Transverse colon (tissue), 4 donors: ENCODE data around the gene LAMTOR1. TPM values are rescaled to one million over a fixed set of nuclear protein-coding genes. Genes with fewer than 3 reads are reported as not detected.

ENCODE experiments used
- DNase-seq: peaks from one replicate; pipeline ENCODE4 v3.0.0-alpha.2; 2019
- H3K27ac ChIP-seq, 4 donors: fragments of 200-600 bp; sonication (generic); 2 replicates each; pipeline ENCODE4 v1.5.1; 2016 to 2018; ENCODE audit warnings: inconsistent platforms in 4 of 4
- H3K27me3 ChIP-seq: fragments of 200-600 bp; sonication (generic); 2 replicates; pipeline ENCODE4 v1.5.1; 2017; ENCODE audit warnings: inconsistent platforms
- H3K36me3 ChIP-seq, 4 donors: fragments of 200-600 bp; sonication (generic); 2 replicates each; pipeline ENCODE4 v1.5.1; 2017 to 2019; ENCODE audit warnings: inconsistent platforms in 4 of 4
- H3K4me1 ChIP-seq, 4 donors: fragments of 200-600 bp; sonication (generic); 2 replicates each; pipeline ENCODE4 v1.5.1; 2017 to 2020; ENCODE audit warnings: inconsistent platforms in 4 of 4
- H3K4me3 ChIP-seq, 4 donors: fragments of 200-600 bp; sonication (generic); 1 replicate in 1 of 4; 2 replicates in 3 of 4; pipeline versions ENCODE4 v1.5.1 to v1.6.1; 2017 to 2019; ENCODE audit warnings: inconsistent platforms in 4 of 4
- H3K9me3 ChIP-seq, 2 donors: fragments of 200-600 bp; sonication (generic); 2 replicates each; pipeline ENCODE4 v1.5.1; 2017 to 2019; ENCODE audit warnings: inconsistent platforms in 2 of 2
- EP300 ChIP-seq: sonication (generic); formaldehyde crosslinking; IDR thresholded peaks from one replicate; pipeline ENCODE4 v1.6.1; 2017; ENCODE audit warnings: antibody characterized with exemption, low read depth
- POLR2A ChIP-seq: fragments of 450-650 bp; IDR thresholded peaks from one replicate; pipeline ENCODE4 v1.6.1; 2016; ENCODE audit warnings: antibody characterized with exemption, mild to moderate bottlenecking, moderate library complexity
- POLR2AphosphoS5 ChIP-seq, 3 donors: sonication (generic); formaldehyde crosslinking; IDR thresholded peaks; one replicate each; pipeline ENCODE4 v1.6.1; 2016; ENCODE audit warnings: antibody characterized with exemption in 3 of 3
- WGBS, 2 donors: methylation state at CpG; one replicate each; pipeline ENCODE4 v1.1.5; 2018; ENCODE audit warnings: low coverage in 1 of 2; 5-methylcytosine and 5-hydroxymethylcytosine counted together
- in situ Hi-C, 4 donors: fragments of 200-750 bp; cut with MboI; loops; one replicate each; pipeline versions ENCODE4 v1.15.0 to v1.15.1; 2017; ENCODE audit warnings: low sequenced_read_pairs in 3 of 4, low pct_ligation_motif_present in 1 of 4, low pct_unique_long_range_greater_than_20kb in 1 of 4
- intact Hi-C: fragments of 100-400 bp; cut with DNase I; formaldehyde crosslinking; loops from one replicate; pipeline ENCODE4 v1.15.1; 2023; ENCODE audit warnings: low total_unique reads
- total RNA-seq, 4 donors: library from RNA; depleted of rRNA; stranded (reverse); fragments of >200 nt; gene quantifications; one replicate each; pipeline ENCODE4 v1.1.0, GENCODE V29; 2016
- TF ChIP-seq, protein P1 (sequence below), 5 experiments: fragments of 200-600 bp in 3 of 5; fragments of 450-650 bp in 2 of 5; sonication (generic) in 3 of 5; IDR thresholded peaks; 1 replicate in 2 of 5; 2 replicates in 3 of 5; pipeline ENCODE4 v1.5.1; 2016 to 2017; ENCODE audit warnings: antibody characterized with exemption in 5 of 5, inconsistent platforms in 3 of 5, mild to moderate bottlenecking in 2 of 5, moderate library complexity in 1 of 5

Gene LAMTOR1
- total RNA-seq, 4 donors from 2014 or later = 59.1 to 156 (median 102) TPM

GRCh38 chr11:72102631-72102945 lies 509 bp downstream of the LAMTOR1 start:
- no peak for TF ChIP-seq POLR2A
- no peak for TF ChIP-seq EP300
- TF ChIP-seq POLR2AphosphoS5 (IDR thresholded peaks at IDR 0.05) = no peak
- TF ChIP-seq, protein P1, sequence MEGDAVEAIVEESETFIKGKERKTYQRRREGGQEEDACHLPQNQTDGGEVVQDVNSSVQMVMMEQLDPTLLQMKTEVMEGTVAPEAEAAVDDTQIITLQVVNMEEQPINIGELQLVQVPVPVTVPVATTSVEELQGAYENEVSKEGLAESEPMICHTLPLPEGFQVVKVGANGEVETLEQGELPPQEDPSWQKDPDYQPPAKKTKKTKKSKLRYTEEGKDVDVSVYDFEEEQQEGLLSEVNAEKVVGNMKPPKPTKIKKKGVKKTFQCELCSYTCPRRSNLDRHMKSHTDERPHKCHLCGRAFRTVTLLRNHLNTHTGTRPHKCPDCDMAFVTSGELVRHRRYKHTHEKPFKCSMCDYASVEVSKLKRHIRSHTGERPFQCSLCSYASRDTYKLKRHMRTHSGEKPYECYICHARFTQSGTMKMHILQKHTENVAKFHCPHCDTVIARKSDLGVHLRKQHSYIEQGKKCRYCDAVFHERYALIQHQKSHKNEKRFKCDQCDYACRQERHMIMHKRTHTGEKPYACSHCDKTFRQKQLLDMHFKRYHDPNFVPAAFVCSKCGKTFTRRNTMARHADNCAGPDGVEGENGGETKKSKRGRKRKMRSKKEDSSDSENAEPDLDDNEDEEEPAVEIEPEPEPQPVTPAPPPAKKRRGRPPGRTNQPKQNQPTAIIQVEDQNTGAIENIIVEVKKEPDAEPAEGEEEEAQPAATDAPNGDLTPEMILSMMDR (IDR thresholded peaks at IDR 0.05) = no peak
- intact Hi-C loops (no loop called here), in situ Hi-C loops (no loop called here)
- 1% methylated on average over 9 of the region's 9 CpGs; no CpG with 5 or more reads in 1 of the 2 donors for WGBS, 2 donors
- no peak for DNase-seq
- H3K36me3 ChIP-seq = peaks cover 0 to 19% (median 8%) of the 10 kb centered on the region in 4 donors
- peaks cover 8 to 36% (median 28%) of the 10 kb centered on the region in 4 donors for H3K4me1 ChIP-seq
- peak overlapping the region; percentile 94 to 99 (median 96) for H3K27ac ChIP-seq
- H3K27me3 ChIP-seq = no peaks in the 10 kb centered on the region
- no peaks in the 10 kb centered on the region for H3K9me3 ChIP-seq
- H3K4me3 ChIP-seq = peak overlapping the region; percentile 84 to 94 (median 90)

GRCh38 chr11:72102162-72102561 lies 935 bp downstream of the LAMTOR1 start:
- Histone ChIP-seq H3K27ac (peak overlapping the region; percentile 94 to 99 (median 96)), H3K9me3 (no peaks in the 10 kb centered on the region), H3K36me3 (peaks cover 0 to 23% (median 10%) of the 10 kb centered on the region in 4 donors), H3K27me3 (no peaks in the 10 kb centered on the region), H3K4me1 (peaks cover 8 to 36% (median 28%) of the 10 kb centered on the region in 4 donors), H3K4me3 (peak overlapping the region; percentile 84 to 94 (median 90))
- WGBS, 2 donors = 17 to 34% methylated on average over 1 to 4 of the region's 4 CpGs
- intact Hi-C loops (no loop called here), in situ Hi-C loops (no loop called here)
- no peak for DNase-seq
- TF ChIP-seq EP300 = no peak
- TF ChIP-seq, protein P1 (IDR thresholded peaks at IDR 0.05) = no peak

GRCh38 chr11:72100462-72100861 lies 2.6 kb downstream of the LAMTOR1 start:
- in situ Hi-C loops (no loop called here), intact Hi-C loops (no loop called here)
- Histone ChIP-seq H3K27me3 (no peaks in the 10 kb centered on the region), H3K4me3 (no peak overlapping the region), H3K27ac (no peak overlapping the region), H3K36me3 (peaks cover 0 to 34% (median 10%) of the 10 kb centered on the region in 4 donors), H3K4me1 (peaks cover 8 to 36% (median 28%) of the 10 kb centered on the region in 4 donors), H3K9me3 (no peaks in the 10 kb centered on the region)
- 83% methylated on average over 1 of the region's 1 CpG; no CpG with 5 or more reads in 1 of the 2 donors for WGBS, 2 donors
- no peak for DNase-seq
- no peak for TF ChIP-seq POLR2AphosphoS5 (IDR thresholded peaks at IDR 0.05)
- TF ChIP-seq EP300 = no peak
- TF ChIP-seq POLR2A = no peak
- TF ChIP-seq, protein P1 (IDR thresholded peaks at IDR 0.05) = no peak

DNA sequence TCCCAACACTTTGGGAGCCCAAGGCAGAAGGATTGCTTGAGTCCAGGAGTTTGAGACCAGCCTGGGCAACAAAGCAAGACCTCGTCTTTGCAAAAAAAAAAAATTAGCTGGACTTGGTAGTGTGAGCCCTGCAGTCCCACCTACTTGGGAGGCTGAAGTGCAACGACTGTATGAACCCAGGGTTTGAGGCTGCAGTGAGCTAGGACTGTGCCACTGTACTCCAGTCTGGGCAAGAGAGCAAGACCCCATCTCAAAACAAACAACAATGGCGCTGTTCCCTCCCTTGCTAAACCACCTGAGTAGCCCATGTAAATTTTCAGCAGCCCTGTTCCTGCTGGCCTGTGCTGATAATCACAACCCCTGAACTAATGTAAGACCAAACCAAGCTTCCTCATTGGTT lies 3.1 kb downstream of the LAMTOR1 start:
- Histone ChIP-seq H3K27me3 (no peaks in the 10 kb centered on the region), H3K4me1 (peaks cover 8 to 36% (median 28%) of the 10 kb centered on the region in 4 donors), H3K4me3 (no peak overlapping the region), H3K27ac (no peak overlapping the region), H3K9me3 (no peaks in the 10 kb centered on the region), H3K36me3 (peaks cover 0 to 34% (median 10%) of the 10 kb centered on the region in 4 donors)
- intact Hi-C loops (no loop called here), in situ Hi-C loops (no loop called here)
- DNase-seq = no peak
- 84% methylated on average over 3 of the region's 3 CpGs; no CpG with 5 or more reads in 1 of the 2 donors for WGBS, 2 donors
- TF ChIP-seq POLR2A = no peak
- TF ChIP-seq, protein P1 (IDR thresholded peaks at IDR 0.05) = no peak
- no peak for TF ChIP-seq EP300
- no peak for TF ChIP-seq POLR2AphosphoS5 (IDR thresholded peaks at IDR 0.05)
